ENCODE measurements around the gene PTPRCAP. TPM values are rescaled to one million over a fixed set of nuclear protein-coding genes. Genes with fewer than 3 reads are reported as not detected.
"Not testable (repeated sequence)": the region's sequence is repeated elsewhere in the genome, so short reads cannot be mapped to it uniquely, and the experiment has no call there.

PTPRCAP gene
- total RNA-seq, 2 experiments from 2014 or later, result 390 to 424 TPM

- Mint-ChIP-seq H3K27ac (peak overlapping the region; percentile 91), H3K9me3 (ENCODE audit: low read depth) (no peaks in the 10 kb centered on the region), H3K4me1 (peaks cover 58% of the 10 kb centered on the region), H3K27me3 (no peaks in the 10 kb centered on the region), H3K4me3 (peak overlapping the region; percentile 95), H3K36me3 (peaks cover 42% of the 10 kb centered on the region)
- CTCF ChIA-PET, result interaction anchor here (1.0 to 8.0 kb wide), 3 partner anchors 15 to 32 kb away, joined by 3 to 96 read pairs (median 32); partner anchors contain the start of genes PPP1CA and TBC1D10C
- ATAC-seq, result no peak
- DNase-seq, result peak; percentile 58
Measured at GRCh38 chr11:67435031-67435726, 2.3 kb downstream of the PTPRCAP start.

GRCh38 chr11:67434395-67434881 lies 3.0 kb downstream of the PTPRCAP start:
- H3K36me3 Mint-ChIP-seq, result peaks cover 42% of the 10 kb centered on the region

GRCh38 chr11:67433536-67434394 lies 3.7 kb downstream of the PTPRCAP start:
- Mint-ChIP-seq H3K4me1 (peaks cover 55% of the 10 kb centered on the region), H3K9me3 (ENCODE audit: low read depth) (no peaks in the 10 kb centered on the region), H3K27ac (peak overlapping the region; percentile 78), H3K27me3 (no peaks in the 10 kb centered on the region), H3K4me3 (peak overlapping the region; percentile 95), H3K36me3 (peaks cover 42% of the 10 kb centered on the region)
- CTCF ChIA-PET, result interaction anchor here (0.6 to 8.0 kb wide), 2 partner anchors 31 to 160 kb away, joined by 4 to 96 read pairs; partner anchors contain the start of genes PPP1CA and TBC1D10C
- ATAC-seq, result no peak
- DNase-seq, result peak; percentile 64

More at GRCh38 chr11:67434395-67434881, 3.0 kb downstream of the PTPRCAP start:
- DNase-seq, result peak; percentile 57
- no peak for ATAC-seq
- Mint-ChIP-seq H3K27me3 (no peaks in the 10 kb centered on the region), H3K9me3 (ENCODE audit: low read depth) (no peaks in the 10 kb centered on the region), H3K4me3 (peak overlapping the region; percentile 95), H3K27ac (peak overlapping the region; percentile 78), H3K4me1 (peaks cover 56% of the 10 kb centered on the region)
- CTCF ChIA-PET, result interaction anchor here (0.6 to 8.0 kb wide), 3 partner anchors 14 to 160 kb away, joined by 3 to 96 read pairs (median 4); partner anchors contain the start of genes PPP1CA and TBC1D10C

GRCh38 chr11:67432655-67433349 lies 4.7 kb downstream of the PTPRCAP start:
- CTCF ChIA-PET, result interaction anchor here (8.0 kb wide), 1 partner anchor 30 kb away, joined by 96 read pairs; the partner anchor contains the start of genes PPP1CA and TBC1D10C
- H3K27ac Mint-ChIP-seq, result peak overlapping the region; percentile 78
- H3K36me3 Mint-ChIP-seq, result peaks cover 42% of the 10 kb centered on the region
- H3K9me3 Mint-ChIP-seq (ENCODE audit: low read depth), result no peaks in the 10 kb centered on the region
- H3K4me1 Mint-ChIP-seq, result peaks cover 57% of the 10 kb centered on the region
- H3K4me3 Mint-ChIP-seq, result no peak overlapping the region
- ATAC-seq, result no peak
- no peak for DNase-seq
- no peaks in the 10 kb centered on the region for H3K27me3 Mint-ChIP-seq

- CTCF ChIA-PET, result interaction anchor here (8.0 kb wide), 1 partner anchor 29 kb away, joined by 96 read pairs; the partner anchor contains the start of genes PPP1CA and TBC1D10C
- no peaks in the 10 kb centered on the region for H3K27me3 Mint-ChIP-seq
- H3K4me1 Mint-ChIP-seq, result peaks cover 68% of the 10 kb centered on the region
- H3K36me3 Mint-ChIP-seq, result peaks cover 34% of the 10 kb centered on the region
- peak overlapping the region; percentile 41 for H3K27ac Mint-ChIP-seq
- no peak overlapping the region for H3K4me3 Mint-ChIP-seq
- ATAC-seq, result no peak
- no peaks in the 10 kb centered on the region for H3K9me3 Mint-ChIP-seq (ENCODE audit: low read depth)
- DNase-seq, result no peak
Measured at GRCh38 chr11:67431346-67432249, 5.9 kb downstream of the PTPRCAP start.

- H3K4me1 Mint-ChIP-seq, result peaks cover 63% of the 10 kb centered on the region
- H3K27me3 Mint-ChIP-seq, result no peaks in the 10 kb centered on the region
- H3K27ac Mint-ChIP-seq, result no peak overlapping the region
Measured at GRCh38 chr11:67429722-67430121, 7.8 kb downstream of the PTPRCAP start.

GRCh38 chr11:67429038-67429668 lies 8.3 kb downstream of the PTPRCAP start:
- DNase-seq, result no peak
- Mint-ChIP-seq H3K4me1 (peaks cover 60% of the 10 kb centered on the region), H3K9me3 (ENCODE audit: low read depth) (no peaks in the 10 kb centered on the region), H3K36me3 (peaks cover 18% of the 10 kb centered on the region), H3K4me3 (peak overlapping the region; percentile 94), H3K27ac (peak overlapping the region; percentile 95), H3K27me3 (no peaks in the 10 kb centered on the region)
- CTCF ChIA-PET, result interaction anchor here (0.8 to 3.3 kb wide), 9 partner anchors 9 to 47 kb away, joined by 3 to 16 read pairs (median 5); partner anchors contain the start of genes PPP1CA and TBC1D10C
- ATAC-seq, result no peak

More at GRCh38 chr11:67429722-67430121, 7.8 kb downstream of the PTPRCAP start:
- no peak for DNase-seq
- CTCF ChIA-PET, result interaction anchor here (1.5 to 3.3 kb wide), 4 partner anchors 12 to 28 kb away, joined by 6 to 16 read pairs (median 10); partner anchors contain the start of genes PPP1CA and TBC1D10C
- Mint-ChIP-seq H3K4me3 (peak overlapping the region; percentile 94), H3K36me3 (peaks cover 20% of the 10 kb centered on the region), H3K9me3 (ENCODE audit: low read depth) (no peaks in the 10 kb centered on the region)
- no peak for ATAC-seq

- peak within 1 kb of the TSS; percentile 94 for H3K4me3 Mint-ChIP-seq
- H3K4me1 Mint-ChIP-seq, result peaks cover 52% of the 10 kb centered on the region
- H3K27ac Mint-ChIP-seq, result peak within 1 kb of the TSS; percentile 95
- peaks cover 13% of the 10 kb centered on the region for H3K36me3 Mint-ChIP-seq
- H3K27me3 Mint-ChIP-seq, result no peaks in the 10 kb centered on the region
- ATAC-seq (peak; percentile 91), DNase-seq (peak; percentile 100)
- CTCF ChIA-PET, result interaction anchor here (0.7 to 3.3 kb wide), 12 partner anchors 8 to 72 kb away, joined by 3 to 16 read pairs (median 5); partner anchors contain the start of genes PPP1CA, PTPRCAP and TBC1D10C
- no peaks in the 10 kb centered on the region for H3K9me3 Mint-ChIP-seq (ENCODE audit: low read depth)
Measured at GRCh38 chr11:67428052-67429001, 9.2 kb downstream of the PTPRCAP start, which contains the start of gene RPS6KB2. Gene RPS6KB2 (plus strand): TSS chr11:67428494. CDS start chr11:67428546, 52 bp downstream.

GRCh38 chr11:67427364-67427859 lies 10.1 kb downstream of the PTPRCAP start:
- Mint-ChIP-seq H3K4me3 (peak overlapping the region; percentile 94), H3K36me3 (peaks cover 13% of the 10 kb centered on the region), H3K4me1 (peaks cover 49% of the 10 kb centered on the region), H3K27ac (peak overlapping the region; percentile 95)
- CTCF ChIA-PET, result interaction anchor here (0.8 to 3.3 kb wide), 7 partner anchors 11 to 71 kb away, joined by 3 to 16 read pairs (median 4); partner anchors contain the start of gene PPP1CA
- not testable (repeated sequence) for DNase-seq; H3K9me3 Mint-ChIP-seq (ENCODE audit: low read depth); H3K27me3 Mint-ChIP-seq
- peak; percentile 5 for ATAC-seq

GRCh38 chr11:67423891-67424613 lies 13.4 kb downstream of the PTPRCAP start:
- peaks cover 2% of the 10 kb centered on the region for H3K36me3 Mint-ChIP-seq
- ATAC-seq, result no peak
- DNase-seq, result no peak
- H3K9me3 Mint-ChIP-seq (ENCODE audit: low read depth), result no peaks in the 10 kb centered on the region
- no peak overlapping the region for H3K27ac Mint-ChIP-seq
- H3K4me3 Mint-ChIP-seq, result no peak overlapping the region
- CTCF ChIA-PET, result interaction anchor here (0.6 to 2.6 kb wide), 6 partner anchors 11 to 63 kb away, joined by 3 to 12 read pairs (median 4); partner anchors contain the start of genes PPP1CA and TBC1D10C
- H3K27me3 Mint-ChIP-seq, result no peaks in the 10 kb centered on the region
- peaks cover 43% of the 10 kb centered on the region for H3K4me1 Mint-ChIP-seq
